GDM1 (cell line): ENCODE data around the gene PPP1R36.
"Not testable (repeated sequence)": the region's sequence is repeated elsewhere in the genome, so short reads cannot be mapped to it uniquely, and the experiment has no call there.

Source experiments
- DNase-seq: peaks from one replicate; lab custom pipeline; 2025; lab: John Stamatoyannopoulos, UW

The PPP1R36 gene

GRCh38 chr14:64520699-64521098 is 29.1 kb upstream of the PPP1R36 start:
- no peak for DNase-seq

- no peak for DNase-seq
Measured at GRCh38 chr14:64522591-64523355, 27.0 kb upstream of the PPP1R36 start.

- no peak for DNase-seq
Measured at GRCh38 chr14:64525354-64525753, 24.4 kb upstream of the PPP1R36 start.

GRCh38 chr14:64531567-64531966 is 18.2 kb upstream of the PPP1R36 start:
- no peak for DNase-seq

GRCh38 chr14:64536488-64537245 is 13.1 kb upstream of the PPP1R36 start:
- no peak for DNase-seq

GRCh38 chr14:64540208-64541202 is 9.3 kb upstream of the PPP1R36 start, which contains the start of gene HSPA2:
Gene HSPA2, plus strand, starts transcription at chr14:64540741. Its CDS starts 109 bp downstream, at chr14:64540850.
- no peak for DNase-seq

- no peak for DNase-seq
Measured at GRCh38 chr14:64541261-64541971, 8.3 kb upstream of the PPP1R36 start.

- DNase-seq, result no peak
Measured at GRCh38 chr14:64541972-64542835, 7.6 kb upstream of the PPP1R36 start.

GRCh38 chr14:64542836-64543201 is 6.9 kb upstream of the PPP1R36 start:
- no peak for DNase-seq

GRCh38 chr14:64544607-64545312 is 5.0 kb upstream of the PPP1R36 start:
- DNase-seq, result no peak

GRCh38 chr14:64549016-64549415 is 745 bp upstream of the PPP1R36 start:
- DNase-seq, result no peak

- no peak for DNase-seq
Measured at GRCh38 chr14:64550621-64551333, 1.0 kb downstream of the PPP1R36 start.

GRCh38 chr14:64554556-64554955 is 4.8 kb downstream of the PPP1R36 start:
- no peak for DNase-seq

GRCh38 chr14:64556526-64556925 is 6.8 kb downstream of the PPP1R36 start:
- no peak for DNase-seq

GRCh38 chr14:64558216-64558615 is 8.5 kb downstream of the PPP1R36 start:
- not testable (repeated sequence) for DNase-seq

GRCh38 chr14:64561631-64562030 is 11.9 kb downstream of the PPP1R36 start:
- DNase-seq, result no peak

GRCh38 chr14:64562436-64562835 is 12.7 kb downstream of the PPP1R36 start:
- DNase-seq, result no peak

GRCh38 chr14:64563696-64564095 is 13.9 kb downstream of the PPP1R36 start:
- no peak for DNase-seq

GRCh38 chr14:64566651-64567122 is 16.9 kb downstream of the PPP1R36 start:
- DNase-seq, result peak; percentile 42
